Stimulated activated CD4-positive, alpha-beta T cell treated with anti-CD3 and anti-CD28 coated beads, Interleukin-2, amount 100 ng/mL, for 48 hours (primary cell): ENCODE data around the gene GLB1L3.

Source experiments
- DNase-seq, 2 donors: peaks; one replicate each; pipeline ENCODE4 v3.0.0-alpha.2; 2020

The GLB1L3 gene

GRCh38 chr11:134275534-134276395, at the start of gene GLB1L3:
Gene GLB1L3 (plus strand): TSS chr11:134276379. CDS start chr11:134276741, 362 bp downstream.
- DNase-seq, result peak; percentile 71

DNA sequence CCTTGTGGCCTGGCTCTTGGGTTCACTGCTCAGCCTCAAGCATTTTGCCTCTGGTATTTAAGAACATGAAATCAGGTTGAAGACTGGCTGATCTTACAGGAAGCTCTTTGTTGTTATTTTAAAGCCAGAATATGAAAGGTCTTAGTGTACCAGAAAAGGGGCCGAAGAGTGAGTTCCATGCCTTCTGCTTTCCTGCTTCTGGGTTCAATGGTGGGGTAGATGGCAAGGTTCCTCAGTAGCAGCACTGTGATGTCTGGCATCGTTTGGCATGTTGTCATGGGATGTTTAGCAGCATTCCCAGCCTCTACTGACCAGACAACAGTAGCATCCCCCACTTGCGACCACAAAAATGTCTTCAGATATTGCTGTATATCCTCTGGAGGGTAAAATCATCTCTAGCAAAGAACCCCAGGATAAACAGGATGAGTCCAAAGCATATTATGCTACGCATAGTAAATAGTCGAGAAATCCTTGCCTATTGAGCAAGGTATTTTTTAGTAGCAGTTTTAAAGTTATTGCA, 49.3 kb upstream of the GLB1L3 start:
- no peak for DNase-seq

- DNase-seq, result peak; percentile 7 to 15
These were observed 47.6 kb upstream of the GLB1L3 start for GRCh38 chr11:134228625-134229024.

- no peak for DNase-seq
These were observed 46.9 kb upstream of the GLB1L3 start for GRCh38 chr11:134229126-134229790.

DNA sequence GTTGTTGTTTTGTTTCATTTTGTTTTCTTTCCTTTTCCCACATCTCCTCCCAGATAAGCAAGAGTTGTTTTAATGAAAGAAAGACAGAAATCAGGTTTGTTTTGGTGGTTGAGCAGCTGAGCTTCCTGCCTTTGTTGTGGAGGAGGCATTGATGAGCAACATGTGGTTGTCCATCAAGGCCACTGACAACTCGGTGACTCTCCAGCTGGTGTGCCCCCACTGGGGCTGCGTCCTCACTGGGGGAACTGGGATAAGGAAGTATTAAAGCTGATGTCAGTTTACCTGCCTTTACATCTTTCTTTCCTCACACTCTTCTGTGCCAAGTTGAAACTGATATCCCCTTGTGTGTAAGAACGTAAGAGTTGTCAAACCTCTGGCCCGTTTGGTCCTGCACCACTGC, 45.8 kb upstream of the GLB1L3 start:
- DNase-seq, result no peak

GRCh38 chr11:134231958-134232659, 44.1 kb upstream of the GLB1L3 start:
- DNase-seq, result no peak

- no peak for DNase-seq
These were observed 42.4 kb upstream of the GLB1L3 start for GRCh38 chr11:134233729-134234179.

DNA sequence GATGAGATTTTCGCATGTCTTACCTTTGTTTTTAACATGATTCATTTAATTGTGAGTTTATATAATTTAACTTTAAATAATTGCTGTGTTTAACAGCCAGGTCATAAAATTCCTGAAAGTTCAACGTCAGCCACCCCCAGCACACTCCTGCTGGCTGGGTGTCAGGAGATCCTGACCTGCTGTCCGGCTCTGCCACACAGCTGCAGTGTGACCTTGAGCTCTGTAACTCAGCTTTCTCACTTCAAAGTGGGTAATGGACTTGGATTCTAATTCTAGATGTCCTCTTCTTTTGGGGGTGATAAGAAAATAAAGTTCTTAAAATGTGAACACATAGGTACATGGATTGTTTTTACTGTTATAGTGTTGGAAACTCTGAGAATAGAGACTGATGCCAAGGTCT, 40.8 kb upstream of the GLB1L3 start:
- DNase-seq, result no peak

DNA sequence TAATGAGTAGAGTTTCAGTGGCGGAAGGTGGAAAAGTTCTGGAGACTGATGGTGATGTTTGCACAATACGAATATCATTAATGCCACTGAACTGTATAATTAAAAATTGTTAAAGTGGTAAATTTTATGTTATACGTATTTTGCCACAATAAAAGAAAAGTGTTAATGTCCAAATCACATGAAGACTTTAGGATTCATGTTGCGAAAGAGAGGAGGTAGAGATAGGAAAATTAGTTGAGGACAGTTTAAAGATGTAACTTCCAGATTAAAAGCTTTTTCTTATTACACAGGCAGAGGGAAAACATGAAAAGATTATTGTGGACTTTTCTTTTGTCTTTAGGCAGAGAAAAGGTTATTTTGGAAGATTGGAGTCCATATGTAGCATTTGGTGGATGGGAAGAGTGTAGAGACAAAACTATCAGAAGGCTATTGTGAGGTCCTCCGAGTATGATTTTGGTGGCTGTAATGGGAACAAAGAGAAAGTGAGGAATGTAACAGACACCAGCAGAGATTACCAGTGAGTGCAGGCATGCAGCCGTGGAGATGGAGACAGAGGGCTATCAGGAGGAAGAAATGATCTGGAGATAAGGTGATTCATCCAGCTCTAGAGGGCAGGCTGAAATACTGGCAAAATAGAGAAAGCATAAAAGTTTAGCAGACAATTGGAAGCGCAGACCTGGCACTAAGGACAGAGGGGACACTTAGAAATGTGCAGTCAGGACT, 39.2 kb upstream of the GLB1L3 start:
- DNase-seq, result no peak

DNA sequence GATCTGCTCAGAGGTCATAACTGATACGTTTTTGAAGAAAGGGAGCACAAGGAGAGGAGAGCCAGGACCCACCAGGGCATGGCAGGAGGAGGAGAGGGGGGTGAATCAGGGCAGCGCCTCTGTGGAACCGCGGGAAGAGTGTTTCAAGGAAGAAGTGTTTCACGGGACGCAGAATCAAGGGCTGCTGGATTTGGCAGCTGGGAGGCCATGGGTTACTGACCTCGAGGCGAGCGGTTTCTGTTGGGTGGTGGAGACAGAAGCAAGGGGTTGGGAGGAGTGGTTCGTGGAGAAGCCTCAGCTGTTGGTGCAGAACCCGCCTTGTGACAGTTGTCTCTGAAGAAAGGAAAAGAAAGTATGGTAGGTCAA, 38.6 kb upstream of the GLB1L3 start:
- DNase-seq, result no peak

DNA sequence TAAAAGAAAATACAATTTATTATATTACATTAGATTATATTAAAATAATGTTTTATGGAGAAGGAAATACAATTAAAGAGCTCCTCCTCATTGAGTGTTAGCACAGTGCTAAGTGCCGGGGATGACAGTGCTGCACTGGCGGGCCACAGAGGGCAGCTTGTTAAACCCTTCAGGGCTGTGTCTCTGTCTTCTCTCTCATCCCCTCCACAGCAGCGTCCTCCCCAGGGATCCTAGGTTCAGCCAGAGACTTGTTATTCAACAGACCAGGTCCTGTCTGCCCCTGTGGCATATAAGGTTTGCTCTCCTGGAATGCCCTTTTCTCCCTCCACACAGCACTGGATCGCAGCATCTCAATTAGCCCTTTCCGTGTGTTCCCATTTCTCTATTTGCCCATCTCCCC, 37.2 kb upstream of the GLB1L3 start:
- DNase-seq, result no peak

- no peak for DNase-seq
These were observed 35.6 kb upstream of the GLB1L3 start for GRCh38 chr11:134240592-134240991.

GRCh38 chr11:134242376-134242775, 33.8 kb upstream of the GLB1L3 start:
- DNase-seq, result no peak

DNA sequence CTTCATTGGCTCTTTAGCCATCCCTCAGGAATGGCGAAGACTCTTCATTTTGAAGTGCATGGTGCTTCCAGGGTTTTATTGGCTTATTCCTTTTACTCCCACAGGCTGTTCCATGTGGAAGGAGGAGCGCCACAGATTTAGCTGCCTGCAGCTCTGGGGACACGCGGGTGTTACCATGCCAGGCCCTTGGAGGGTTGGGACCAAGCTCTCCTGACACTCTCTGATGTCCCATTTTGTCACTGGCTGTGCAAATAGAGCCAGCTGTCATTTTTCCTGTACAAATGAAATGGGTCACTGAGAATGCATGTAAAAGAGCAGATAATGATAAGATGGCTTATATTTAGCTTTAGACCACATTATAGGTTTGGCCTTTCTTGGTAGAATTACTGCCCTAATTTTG, 32.3 kb upstream of the GLB1L3 start:
- no peak for DNase-seq

GRCh38 chr11:134244593-134244992, 31.6 kb upstream of the GLB1L3 start:
- DNase-seq, result no peak

- no peak for DNase-seq
These were observed 30.7 kb upstream of the GLB1L3 start for GRCh38 chr11:134245434-134245833.

DNA sequence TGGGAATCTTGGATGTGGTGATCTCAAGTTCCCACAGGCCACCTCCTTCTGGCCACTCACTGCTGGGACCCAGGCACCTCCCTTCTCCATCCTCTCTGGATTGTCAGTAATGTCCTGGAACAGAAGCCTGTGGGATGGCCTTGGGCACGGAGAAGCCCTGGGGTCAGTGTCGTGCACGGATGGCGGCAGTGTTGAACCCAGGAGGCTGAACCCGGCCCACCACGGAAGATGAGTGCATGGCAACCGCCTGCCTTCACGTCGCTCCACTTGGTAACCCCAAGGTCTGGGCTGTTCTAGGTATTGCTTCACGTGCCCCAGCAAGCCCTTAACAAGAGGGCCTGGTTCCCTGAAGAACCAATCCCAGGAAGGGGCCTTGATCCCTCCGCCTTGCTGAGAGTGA, 30.1 kb upstream of the GLB1L3 start:
- no peak for DNase-seq

DNA sequence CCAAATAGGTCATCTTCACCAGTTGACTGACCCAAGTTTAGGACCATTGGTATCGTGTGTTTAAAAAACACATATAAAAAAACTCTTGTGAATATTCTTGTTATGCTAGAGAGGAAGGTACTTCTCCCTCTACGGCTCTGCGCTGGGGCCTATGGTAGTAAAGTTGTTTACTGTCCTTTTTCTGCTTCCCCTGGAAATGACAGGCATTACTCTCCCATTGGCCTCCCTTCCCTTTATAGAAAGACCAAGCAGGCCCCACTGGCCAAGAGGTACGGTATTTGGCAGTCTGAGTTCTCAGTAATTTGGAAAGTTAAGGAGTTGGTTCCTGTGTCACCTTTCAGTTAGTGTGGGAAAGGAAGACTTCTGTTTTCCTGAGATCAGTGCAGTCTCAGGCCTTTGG, 29.5 kb upstream of the GLB1L3 start:
- DNase-seq, result no peak

- no peak for DNase-seq
These were observed 27.2 kb upstream of the GLB1L3 start for GRCh38 chr11:134248910-134249480.

DNA sequence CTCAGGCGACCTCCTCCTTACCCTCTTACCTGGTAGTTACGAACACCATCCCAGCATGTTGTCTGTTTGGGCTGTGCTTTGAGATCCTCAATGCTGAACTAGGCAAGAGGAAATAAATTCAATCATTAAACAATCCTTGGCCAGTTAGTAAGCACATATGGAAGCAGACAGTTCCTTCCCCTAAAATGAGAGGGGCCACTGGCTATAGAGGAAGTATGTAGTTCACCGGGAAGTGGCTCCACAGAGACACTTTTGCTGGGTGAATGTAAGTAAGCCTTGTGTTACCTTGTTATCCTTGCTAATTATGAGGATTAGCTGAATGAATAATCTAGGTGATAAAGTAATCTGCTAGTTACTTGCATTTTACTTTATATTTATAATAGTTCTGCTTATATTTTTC, 25.9 kb upstream of the GLB1L3 start:
- DNase-seq, result no peak

- no peak for DNase-seq
These were observed 25.5 kb upstream of the GLB1L3 start for GRCh38 chr11:134250675-134251074.
